ENCODE data around the gene FBXL13.

Gene FBXL13

GRCh38 chr7:102953406-102953805 is 121.2 kb downstream of the FBXL13 start:
- peaks cover 2% of the 10 kb centered on the region for H3K9me3 ChIP-seq (ENCODE audit: severe bottlenecking)
- no peaks in the 10 kb centered on the region for H3K27me3 ChIP-seq (ENCODE audit: insufficient read depth, low read depth, severe bottlenecking)
- DNase-seq = no peak
- no peak overlapping the region for H3K4me3 ChIP-seq (ENCODE audit: low read depth, low read length)
- H3K36me3 ChIP-seq = no peaks in the 10 kb centered on the region
- TF ChIP-seq CTCF (IDR thresholded peaks at IDR 0.05; ENCODE audit: low read depth, low read length) = no peak
- H3K27ac ChIP-seq = no peak overlapping the region

GRCh38 chr7:102951839-102952238 is 122.8 kb downstream of the FBXL13 start:
- TF ChIP-seq CTCF (IDR thresholded peaks at IDR 0.05; ENCODE audit: low read depth, low read length) = no peak

GRCh38 chr7:102944241-102944640 is 130.4 kb downstream of the FBXL13 start:
- DNase-seq = no peak
- Histone ChIP-seq H3K27me3 (ENCODE audit: insufficient read depth, low read depth, severe bottlenecking) (no peaks in the 10 kb centered on the region), H3K4me3 (ENCODE audit: low read depth, low read length) (no peak overlapping the region), H3K27ac (no peak overlapping the region), H3K36me3 (no peaks in the 10 kb centered on the region), H3K9me3 (ENCODE audit: severe bottlenecking) (no peaks in the 10 kb centered on the region)
- TF ChIP-seq CTCF (IDR thresholded peaks at IDR 0.05; ENCODE audit: low read depth, low read length) = no peak

More at GRCh38 chr7:102951839-102952238, 122.8 kb downstream of the FBXL13 start:
- Histone ChIP-seq H3K27me3 (ENCODE audit: insufficient read depth, low read depth, severe bottlenecking) (no peaks in the 10 kb centered on the region), H3K27ac (no peak overlapping the region), H3K4me3 (ENCODE audit: low read depth, low read length) (no peak overlapping the region), H3K9me3 (ENCODE audit: severe bottlenecking) (no peaks in the 10 kb centered on the region), H3K36me3 (no peaks in the 10 kb centered on the region)
- no peak for DNase-seq

- Histone ChIP-seq H3K27ac (no peak overlapping the region), H3K9me3 (ENCODE audit: severe bottlenecking) (no peaks in the 10 kb centered on the region), H3K36me3 (no peaks in the 10 kb centered on the region), H3K4me3 (ENCODE audit: low read depth, low read length) (no peak overlapping the region), H3K27me3 (ENCODE audit: insufficient read depth, low read depth, severe bottlenecking) (no peaks in the 10 kb centered on the region)
- TF ChIP-seq CTCF (IDR thresholded peaks at IDR 0.05; ENCODE audit: low read depth, low read length) = no peak
- DNase-seq = no peak
These were observed 131.0 kb downstream of the FBXL13 start for GRCh38 chr7:102943423-102944169.

- no peaks in the 10 kb centered on the region for H3K9me3 ChIP-seq (ENCODE audit: severe bottlenecking)
- TF ChIP-seq CTCF (IDR thresholded peaks at IDR 0.05; ENCODE audit: low read depth, low read length) = no peak
- no peak overlapping the region for H3K27ac ChIP-seq
- no peak overlapping the region for H3K4me3 ChIP-seq (ENCODE audit: low read depth, low read length)
- no peaks in the 10 kb centered on the region for H3K36me3 ChIP-seq
- DNase-seq = no peak
- H3K27me3 ChIP-seq (ENCODE audit: insufficient read depth, low read depth, severe bottlenecking) = no peaks in the 10 kb centered on the region
These were observed 131.7 kb downstream of the FBXL13 start for GRCh38 chr7:102942868-102943267.
